ENCODE data around the gene LRRC25.

Gene LRRC25

GRCh38 chr19:18440415-18440877 is 43.0 kb upstream of the LRRC25 start:
- Histone ChIP-seq H3K36me3 (ENCODE audit: control insufficient read depth, insufficient read depth, low read length) (peaks cover 5% of the 10 kb centered on the region), H3K27me3 (ENCODE audit: control insufficient read depth, insufficient read depth, low read length) (peaks cover 5% of the 10 kb centered on the region), H3K4me1 (ENCODE audit: control insufficient read depth, insufficient read depth, low read length) (peaks cover 25% of the 10 kb centered on the region), H3K9ac (ENCODE audit: low read length) (no peak overlapping the region), H3K9me3 (ENCODE audit: control insufficient read depth, low read length) (no peaks in the 10 kb centered on the region), H3K4me3 (ENCODE audit: low read length) (no peak overlapping the region)

GRCh38 chr19:18439910-18440237 is 42.5 kb upstream of the LRRC25 start:
- H3K4me3 ChIP-seq (ENCODE audit: low read length), result no peak overlapping the region
- no peak overlapping the region for H3K9ac ChIP-seq (ENCODE audit: low read length)
- H3K36me3 ChIP-seq (ENCODE audit: control insufficient read depth, insufficient read depth, low read length), result peaks cover 5% of the 10 kb centered on the region
- peaks cover 25% of the 10 kb centered on the region for H3K4me1 ChIP-seq (ENCODE audit: control insufficient read depth, insufficient read depth, low read length)
- H3K27me3 ChIP-seq (ENCODE audit: control insufficient read depth, insufficient read depth, low read length), result peaks cover 5% of the 10 kb centered on the region
- no peaks in the 10 kb centered on the region for H3K9me3 ChIP-seq (ENCODE audit: control insufficient read depth, low read length)

- H3K9ac ChIP-seq (ENCODE audit: low read length), result no peak overlapping the region
Observed at GRCh38 chr19:18439025-18439909, 41.8 kb upstream of the LRRC25 start.

GRCh38 chr19:18438331-18439024 is 41.1 kb upstream of the LRRC25 start:
- H3K36me3 ChIP-seq (ENCODE audit: control insufficient read depth, insufficient read depth, low read length), result no peaks in the 10 kb centered on the region

More at GRCh38 chr19:18439025-18439909, 41.8 kb upstream of the LRRC25 start:
- H3K36me3 ChIP-seq (ENCODE audit: control insufficient read depth, insufficient read depth, low read length), result peaks cover 4% of the 10 kb centered on the region
- no peak overlapping the region for H3K4me3 ChIP-seq (ENCODE audit: low read length)
- peaks cover 5% of the 10 kb centered on the region for H3K27me3 ChIP-seq (ENCODE audit: control insufficient read depth, insufficient read depth, low read length)
- peaks cover 25% of the 10 kb centered on the region for H3K4me1 ChIP-seq (ENCODE audit: control insufficient read depth, insufficient read depth, low read length)
- H3K9me3 ChIP-seq (ENCODE audit: control insufficient read depth, low read length), result no peaks in the 10 kb centered on the region

GRCh38 chr19:18437491-18438330 is 40.3 kb upstream of the LRRC25 start, which contains the start of gene ISYNA1:
TSS of gene ISYNA1 (minus strand) at chr19:18438133. CDS start at chr19:18437979, 154 bp downstream.
- no peak within 1 kb of the TSS for H3K4me3 ChIP-seq (ENCODE audit: low read length)
- H3K36me3 ChIP-seq (ENCODE audit: control insufficient read depth, insufficient read depth, low read length), result no peaks in the 10 kb centered on the region
- no peak within 1 kb of the TSS for H3K9ac ChIP-seq (ENCODE audit: low read length)
- H3K9me3 ChIP-seq (ENCODE audit: control insufficient read depth, low read length), result no peaks in the 10 kb centered on the region
- H3K27me3 ChIP-seq (ENCODE audit: control insufficient read depth, insufficient read depth, low read length), result peaks cover 5% of the 10 kb centered on the region
- H3K4me1 ChIP-seq (ENCODE audit: control insufficient read depth, insufficient read depth, low read length), result peaks cover 18% of the 10 kb centered on the region

More at GRCh38 chr19:18438331-18439024, 41.1 kb upstream of the LRRC25 start:
- no peaks in the 10 kb centered on the region for H3K9me3 ChIP-seq (ENCODE audit: control insufficient read depth, low read length)
- peaks cover 5% of the 10 kb centered on the region for H3K27me3 ChIP-seq (ENCODE audit: control insufficient read depth, insufficient read depth, low read length)
- H3K4me3 ChIP-seq (ENCODE audit: low read length), result no peak overlapping the region
- no peak overlapping the region for H3K9ac ChIP-seq (ENCODE audit: low read length)
- H3K4me1 ChIP-seq (ENCODE audit: control insufficient read depth, insufficient read depth, low read length), result peaks cover 25% of the 10 kb centered on the region

GRCh38 chr19:18436671-18437490 is 39.5 kb upstream of the LRRC25 start:
- Histone ChIP-seq H3K27me3 (ENCODE audit: control insufficient read depth, insufficient read depth, low read length) (peaks cover 5% of the 10 kb centered on the region), H3K9ac (ENCODE audit: low read length) (no peak overlapping the region), H3K4me3 (ENCODE audit: low read length) (no peak overlapping the region), H3K4me1 (ENCODE audit: control insufficient read depth, insufficient read depth, low read length) (peaks cover 10% of the 10 kb centered on the region), H3K9me3 (ENCODE audit: control insufficient read depth, low read length) (no peaks in the 10 kb centered on the region), H3K36me3 (ENCODE audit: control insufficient read depth, insufficient read depth, low read length) (no peaks in the 10 kb centered on the region)

- Histone ChIP-seq H3K27me3 (ENCODE audit: control insufficient read depth, insufficient read depth, low read length) (peaks cover 5% of the 10 kb centered on the region), H3K4me1 (ENCODE audit: control insufficient read depth, insufficient read depth, low read length) (peaks cover 10% of the 10 kb centered on the region), H3K36me3 (ENCODE audit: control insufficient read depth, insufficient read depth, low read length) (no peaks in the 10 kb centered on the region), H3K9ac (ENCODE audit: low read length) (no peak overlapping the region), H3K9me3 (ENCODE audit: control insufficient read depth, low read length) (no peaks in the 10 kb centered on the region), H3K4me3 (ENCODE audit: low read length) (no peak overlapping the region)
Observed at GRCh38 chr19:18435842-18436670, 38.6 kb upstream of the LRRC25 start.

DNA sequence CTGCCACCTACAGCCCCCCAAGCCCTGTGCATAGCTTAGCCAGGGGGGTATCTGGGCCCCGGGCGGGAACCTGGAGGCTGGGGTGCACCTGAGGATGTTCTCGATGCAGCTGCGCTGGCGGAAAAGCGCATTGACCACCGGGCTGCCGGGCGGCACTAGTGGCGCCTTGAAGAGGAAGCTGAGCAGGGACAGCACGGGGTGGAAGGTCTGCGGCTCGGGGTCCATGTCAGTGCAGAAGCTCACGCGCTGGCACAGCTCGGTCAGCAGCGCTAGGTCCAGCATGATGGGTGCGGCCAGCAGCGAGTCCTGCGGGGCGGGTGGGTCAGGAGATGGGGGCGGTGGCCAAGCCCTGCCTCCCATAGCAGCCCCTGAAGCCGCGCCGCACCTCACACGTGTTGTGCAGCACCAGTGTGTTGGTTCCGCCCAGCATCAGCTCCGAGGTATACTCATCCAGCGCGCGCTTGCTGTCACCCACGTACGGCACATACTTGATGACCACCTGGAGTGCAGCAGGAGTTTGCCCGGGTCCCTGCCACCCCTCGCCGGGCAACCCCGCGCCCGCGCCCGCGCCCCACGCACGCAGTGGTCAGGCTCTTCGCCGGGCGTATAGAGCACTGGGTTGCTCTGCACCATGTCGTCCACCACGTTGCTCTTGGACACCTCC is 37.9 kb upstream of the LRRC25 start:
- peaks cover 5% of the 10 kb centered on the region for H3K27me3 ChIP-seq (ENCODE audit: control insufficient read depth, insufficient read depth, low read length)
- no peak overlapping the region for H3K4me3 ChIP-seq (ENCODE audit: low read length)
- peaks cover 6% of the 10 kb centered on the region for H3K4me1 ChIP-seq (ENCODE audit: control insufficient read depth, insufficient read depth, low read length)
- no peaks in the 10 kb centered on the region for H3K36me3 ChIP-seq (ENCODE audit: control insufficient read depth, insufficient read depth, low read length)
- H3K9ac ChIP-seq (ENCODE audit: low read length), result no peak overlapping the region
- H3K9me3 ChIP-seq (ENCODE audit: control insufficient read depth, low read length), result no peaks in the 10 kb centered on the region

- H3K27me3 ChIP-seq (ENCODE audit: control insufficient read depth, insufficient read depth, low read length), result peaks cover 5% of the 10 kb centered on the region
- no peak overlapping the region for H3K4me3 ChIP-seq (ENCODE audit: low read length)
- H3K9me3 ChIP-seq (ENCODE audit: control insufficient read depth, low read length), result no peaks in the 10 kb centered on the region
- H3K4me1 ChIP-seq (ENCODE audit: control insufficient read depth, insufficient read depth, low read length), result peaks cover 10% of the 10 kb centered on the region
- no peaks in the 10 kb centered on the region for H3K36me3 ChIP-seq (ENCODE audit: control insufficient read depth, insufficient read depth, low read length)
- no peak overlapping the region for H3K9ac ChIP-seq (ENCODE audit: low read length)
Observed at GRCh38 chr19:18434411-18435175, 37.2 kb upstream of the LRRC25 start.

All from mucosa of stomach (tissue), 1 donor.